Posterior vena cava (tissue), 2 donors: ENCODE results near the gene CEP250. TPM values are rescaled to one million over a fixed set of nuclear protein-coding genes. Genes with fewer than 3 reads are reported as not detected.
"Not testable (repeated sequence)": the region's sequence is repeated elsewhere in the genome, so short reads cannot be mapped to it uniquely, and the experiment has no call there.

Experiments
- DNase-seq: peaks from one replicate; pipeline ENCODE4 v3.0.0-alpha.2; 2020; ENCODE audit warnings: low spot score
- intact Hi-C, 2 donors: fragments of 100-400 bp; cut with DNase I; formaldehyde crosslinking; loops; one replicate each; pipeline versions ENCODE4 v1.14.1 to v1.14.2; 2022 to 2023
- total RNA-seq, 2 donors: library from RNA; stranded (reverse); fragmentation: NEBNext Ultra II Directional; extraction: Animal tissue kit (Norgen Biotek cat#: 25700); gene quantifications; one replicate each; pipeline ENCODE4 v1.2.1, GENCODE V29; 2021
- donor health status: DM: yes; HTN: yes; CAD: no.
- donor health status: DM: yes; HTN: yes; CAD: no.

CEP250 gene
- total RNA-seq, 2 donors from 2014 or later, result 20.4 to 22.2 TPM

- DNase-seq, intact Hi-C loops: not testable (repeated sequence)
Measured at GRCh38 chr20:35449855-35450254, 5.5 kb upstream of the CEP250 start.

GRCh38 chr20:35451295-35451694, 4.1 kb upstream of the CEP250 start:
- DNase-seq, result no peak
- intact Hi-C loops, result no loop called here

- intact Hi-C loops, result no loop called here
- no peak for DNase-seq
Measured at GRCh38 chr20:35453647-35454046, 1.8 kb upstream of the CEP250 start.

- DNase-seq, result not testable (repeated sequence)
- intact Hi-C loops, result loop anchor here in 1 of 2 donors (5.0 kb wide), 1 partner anchor 771 kb away; no protein-coding TSS in a partner anchor
Measured at GRCh38 chr20:35456700-35457099, 1.3 kb downstream of the CEP250 start.

- intact Hi-C loops, result loop anchor here in 1 of 2 donors (5.0 kb wide), 1 partner anchor 770 kb away; no protein-coding TSS in a partner anchor
- DNase-seq, result not testable (repeated sequence)
Measured at GRCh38 chr20:35457539-35457938, 2.1 kb downstream of the CEP250 start.

- no peak for DNase-seq
- intact Hi-C loops, result loop anchor here in 1 of 2 donors (5.0 kb wide), 1 partner anchor 769 kb away; no protein-coding TSS in a partner anchor
Measured at GRCh38 chr20:35458388-35458787, 3.0 kb downstream of the CEP250 start.

GRCh38 chr20:35461620-35462019, 6.2 kb downstream of the CEP250 start:
- intact Hi-C loops, result loop anchor here in 1 of 2 donors (10.0 kb wide), 1 partner anchor 203 kb away; the partner anchor contains the start of genes CPNE1 and RBM12
- no peak for DNase-seq

GRCh38 chr20:35462351-35462750, 7.0 kb downstream of the CEP250 start:
- DNase-seq, result no peak
- intact Hi-C loops, result loop anchor here in 1 of 2 donors (10.0 kb wide), 1 partner anchor 202 kb away; the partner anchor contains the start of genes CPNE1 and RBM12

- DNase-seq, result no peak
- intact Hi-C loops, result loop anchor here in 1 of 2 donors (10.0 kb wide), 1 partner anchor 201 kb away; the partner anchor contains the start of genes CPNE1 and RBM12
Measured at GRCh38 chr20:35463455-35464300, 8.3 kb downstream of the CEP250 start.

- DNase-seq, result no peak
- intact Hi-C loops, result loop anchor here in 1 of 2 donors (10.0 kb wide), 1 partner anchor 199 kb away; the partner anchor contains the start of genes CPNE1 and RBM12
Measured at GRCh38 chr20:35465976-35466375, 10.6 kb downstream of the CEP250 start.

- intact Hi-C loops, result loop anchor here in 1 of 2 donors (10.0 kb wide), 1 partner anchor 198 kb away; the partner anchor contains the start of genes CPNE1 and RBM12
- no peak for DNase-seq
Measured at GRCh38 chr20:35466856-35467255, 11.5 kb downstream of the CEP250 start.

GRCh38 chr20:35467339-35468224, 12.2 kb downstream of the CEP250 start:
- intact Hi-C loops, result loop anchor here in 1 of 2 donors (10.0 kb wide), 1 partner anchor 197 kb away; the partner anchor contains the start of genes CPNE1 and RBM12

GRCh38 chr20:35468671-35469334, 13.4 kb downstream of the CEP250 start:
- intact Hi-C loops, result loop anchor here in 1 of 2 donors (10.0 kb wide), 1 partner anchor 196 kb away; the partner anchor contains the start of genes CPNE1 and RBM12

More at GRCh38 chr20:35467339-35468224, 12.2 kb downstream of the CEP250 start:
- DNase-seq, result no peak

GRCh38 chr20:35472209-35472608, 16.8 kb downstream of the CEP250 start:
- intact Hi-C loops, result loop anchor here (1.0 to 10.0 kb wide), 2 partner anchors 49 to 223 kb away; partner anchors contain the start of genes NFS1 (in 1 of the 2) and ROMO1 (in 1 of the 2)

More at GRCh38 chr20:35468671-35469334, 13.4 kb downstream of the CEP250 start:
- DNase-seq, result no peak

GRCh38 chr20:35473684-35474083, 18.3 kb downstream of the CEP250 start:
- DNase-seq, result no peak
- intact Hi-C loops, result loop anchor here in 1 of 2 donors (10.0 kb wide), 1 partner anchor 221 kb away; the partner anchor contains the start of genes NFS1 and ROMO1

More at GRCh38 chr20:35472209-35472608, 16.8 kb downstream of the CEP250 start:
- DNase-seq, result no peak

GRCh38 chr20:35474303-35474871, 19.0 kb downstream of the CEP250 start:
- no peak for DNase-seq
- intact Hi-C loops, result loop anchor here in 1 of 2 donors (10.0 kb wide), 1 partner anchor 220 kb away; the partner anchor contains the start of genes NFS1 and ROMO1

- intact Hi-C loops, result loop anchor here in 1 of 2 donors (10.0 kb wide), 1 partner anchor 219 kb away; the partner anchor contains the start of genes NFS1 and ROMO1
- DNase-seq, result no peak
Measured at GRCh38 chr20:35476288-35476687, 20.9 kb downstream of the CEP250 start.
